ENCODE measurements around the gene UBXN10. TPM values are rescaled to one million over a fixed set of nuclear protein-coding genes. Genes with fewer than 3 reads are reported as not detected.

The UBXN10 gene
- total RNA-seq, 4 donors from 2014 or later, result 1.2 to 11.3 (median 3.3) TPM

DNA sequence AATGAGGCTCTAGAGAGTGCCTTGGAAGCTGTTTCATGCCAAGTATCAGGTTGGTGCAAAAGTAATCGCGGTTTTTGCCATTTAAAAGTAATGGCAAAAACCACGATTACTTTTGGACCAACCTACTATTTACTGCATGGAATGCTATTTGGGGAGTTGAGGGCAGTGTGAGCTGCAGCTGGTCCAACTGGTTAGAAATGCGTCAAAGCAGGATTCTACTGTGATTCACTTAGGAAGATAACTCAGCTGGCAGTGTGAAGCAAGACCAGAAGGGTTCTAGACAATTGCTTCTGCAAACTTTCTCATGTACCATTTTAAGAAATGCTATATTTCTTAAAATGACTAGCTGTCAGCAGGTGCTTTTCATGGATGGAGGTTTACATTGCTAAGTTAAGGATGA lies 21.6 kb downstream of the UBXN10 start:
- H3K9me3 ChIP-seq, result no peaks in the 10 kb centered on the region
- TF ChIP-seq POLR2A (IDR thresholded peaks at IDR 0.05), result no peak
- TF ChIP-seq, protein P1, sequence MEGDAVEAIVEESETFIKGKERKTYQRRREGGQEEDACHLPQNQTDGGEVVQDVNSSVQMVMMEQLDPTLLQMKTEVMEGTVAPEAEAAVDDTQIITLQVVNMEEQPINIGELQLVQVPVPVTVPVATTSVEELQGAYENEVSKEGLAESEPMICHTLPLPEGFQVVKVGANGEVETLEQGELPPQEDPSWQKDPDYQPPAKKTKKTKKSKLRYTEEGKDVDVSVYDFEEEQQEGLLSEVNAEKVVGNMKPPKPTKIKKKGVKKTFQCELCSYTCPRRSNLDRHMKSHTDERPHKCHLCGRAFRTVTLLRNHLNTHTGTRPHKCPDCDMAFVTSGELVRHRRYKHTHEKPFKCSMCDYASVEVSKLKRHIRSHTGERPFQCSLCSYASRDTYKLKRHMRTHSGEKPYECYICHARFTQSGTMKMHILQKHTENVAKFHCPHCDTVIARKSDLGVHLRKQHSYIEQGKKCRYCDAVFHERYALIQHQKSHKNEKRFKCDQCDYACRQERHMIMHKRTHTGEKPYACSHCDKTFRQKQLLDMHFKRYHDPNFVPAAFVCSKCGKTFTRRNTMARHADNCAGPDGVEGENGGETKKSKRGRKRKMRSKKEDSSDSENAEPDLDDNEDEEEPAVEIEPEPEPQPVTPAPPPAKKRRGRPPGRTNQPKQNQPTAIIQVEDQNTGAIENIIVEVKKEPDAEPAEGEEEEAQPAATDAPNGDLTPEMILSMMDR (IDR thresholded peaks at IDR 0.05), result no peak
- H3K4me1 ChIP-seq, result no peaks in the 10 kb centered on the region
- no peaks in the 10 kb centered on the region for H3K36me3 ChIP-seq
- H3K27ac ChIP-seq, result no peak overlapping the region
- H3K27me3 ChIP-seq, result no peaks in the 10 kb centered on the region
- DNase-seq, result no peak
- intact Hi-C loops (cut with DNase I; ENCODE audit: low total_unique reads), result no loop called here
- no peak overlapping the region for H3K4me3 ChIP-seq

DNA sequence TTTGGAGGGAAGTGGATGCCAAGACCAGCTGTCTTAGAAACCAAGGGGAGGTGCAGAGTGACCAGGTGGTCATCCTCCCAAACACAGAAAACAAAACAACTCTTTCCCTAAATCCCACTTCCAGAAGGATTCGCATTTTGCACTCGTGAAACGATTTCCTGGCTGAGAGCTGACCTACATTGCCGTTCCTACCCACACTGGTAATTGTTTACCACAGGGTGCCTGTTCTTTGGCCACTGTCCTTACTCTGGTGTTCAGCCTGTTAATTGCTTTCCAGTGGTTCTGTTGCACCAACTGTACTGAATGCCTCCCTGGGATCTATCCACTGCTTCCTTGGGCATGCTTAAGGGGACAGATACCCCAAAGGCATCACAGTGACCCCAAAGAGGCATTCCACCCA lies 23.6 kb downstream of the UBXN10 start:
- Histone ChIP-seq H3K4me3 (no peak overlapping the region), H3K4me1 (no peaks in the 10 kb centered on the region), H3K27ac (no peak overlapping the region), H3K36me3 (no peaks in the 10 kb centered on the region), H3K27me3 (no peaks in the 10 kb centered on the region), H3K9me3 (no peaks in the 10 kb centered on the region)
- intact Hi-C loops (cut with DNase I; ENCODE audit: low total_unique reads), result no loop called here
- no peak for DNase-seq
- TF ChIP-seq, protein P1 (IDR thresholded peaks at IDR 0.05), result no peak
- TF ChIP-seq POLR2A (IDR thresholded peaks at IDR 0.05), result no peak

DNA sequence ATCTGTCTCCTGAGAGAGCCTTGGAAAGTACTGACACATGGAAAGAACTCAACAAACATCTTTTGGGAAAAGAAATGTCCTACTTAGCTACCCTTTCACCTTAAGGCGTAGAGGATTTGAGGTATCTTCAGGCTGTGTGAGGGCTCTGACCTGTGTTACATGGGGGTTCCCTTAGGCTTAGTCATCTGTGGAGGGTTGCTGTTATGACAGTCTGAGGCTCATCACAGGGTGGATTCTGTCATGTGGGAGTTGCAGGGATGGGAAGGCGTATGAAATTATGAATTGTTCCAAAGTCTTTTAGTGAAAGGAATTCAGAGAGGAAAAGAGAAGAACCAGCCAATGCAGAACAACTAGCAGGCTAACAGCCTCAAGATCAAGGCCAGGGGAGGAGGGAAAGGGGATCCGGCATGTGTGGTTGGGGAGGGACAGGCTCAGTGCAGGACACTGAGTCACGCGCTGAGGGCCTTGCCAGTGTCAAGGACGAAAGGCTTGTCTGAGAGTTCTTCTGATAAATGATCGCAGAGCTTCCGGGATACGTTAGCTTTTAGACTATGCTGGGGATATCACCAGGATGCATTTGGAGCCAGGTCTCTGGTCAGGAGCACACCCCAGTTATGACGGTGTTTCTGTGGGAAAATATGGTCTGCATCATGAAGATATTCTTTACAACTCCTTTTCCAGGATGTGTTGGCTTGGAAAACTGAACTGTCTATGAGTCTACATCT lies 25.0 kb downstream of the UBXN10 start:
- DNase-seq, result no peak
- no peak overlapping the region for H3K4me3 ChIP-seq
- H3K27ac ChIP-seq, result no peak overlapping the region
- H3K36me3 ChIP-seq, result no peaks in the 10 kb centered on the region
- TF ChIP-seq, protein P1 (IDR thresholded peaks at IDR 0.05), result no peak
- no peak for TF ChIP-seq POLR2A (IDR thresholded peaks at IDR 0.05)
- H3K27me3 ChIP-seq, result no peaks in the 10 kb centered on the region
- H3K4me1 ChIP-seq, result no peaks in the 10 kb centered on the region
- H3K9me3 ChIP-seq, result no peaks in the 10 kb centered on the region
- intact Hi-C loops (cut with DNase I; ENCODE audit: low total_unique reads), result loop anchor here (10.0 kb wide), 1 partner anchor 284 kb away; no protein-coding TSS in a partner anchor

DNA sequence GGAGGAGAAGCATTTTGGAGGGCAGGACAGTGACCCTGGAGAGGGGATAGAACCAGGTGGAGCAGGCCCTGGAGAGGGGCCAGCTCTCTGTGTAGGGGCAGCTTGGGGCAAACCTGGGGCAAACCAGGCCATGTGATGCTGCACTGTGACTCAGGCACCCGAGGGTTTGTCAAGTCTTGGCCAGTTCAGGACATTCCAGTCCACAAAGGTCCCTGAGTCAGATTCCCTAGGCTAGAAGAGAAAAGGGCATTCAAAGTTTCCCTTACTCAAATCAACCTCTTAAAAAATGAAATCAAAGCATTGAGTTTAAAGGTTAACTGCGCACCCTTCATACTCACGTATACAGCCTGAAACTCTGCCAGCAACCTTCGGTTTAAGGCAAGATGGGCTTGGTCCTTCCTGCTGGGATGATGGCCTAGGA lies 25.6 kb downstream of the UBXN10 start:
- TF ChIP-seq POLR2A (IDR thresholded peaks at IDR 0.05), result no peak
- TF ChIP-seq, protein P1 (IDR thresholded peaks at IDR 0.05), result no peak
- no peak for DNase-seq
- no peak overlapping the region for H3K27ac ChIP-seq

DNA sequence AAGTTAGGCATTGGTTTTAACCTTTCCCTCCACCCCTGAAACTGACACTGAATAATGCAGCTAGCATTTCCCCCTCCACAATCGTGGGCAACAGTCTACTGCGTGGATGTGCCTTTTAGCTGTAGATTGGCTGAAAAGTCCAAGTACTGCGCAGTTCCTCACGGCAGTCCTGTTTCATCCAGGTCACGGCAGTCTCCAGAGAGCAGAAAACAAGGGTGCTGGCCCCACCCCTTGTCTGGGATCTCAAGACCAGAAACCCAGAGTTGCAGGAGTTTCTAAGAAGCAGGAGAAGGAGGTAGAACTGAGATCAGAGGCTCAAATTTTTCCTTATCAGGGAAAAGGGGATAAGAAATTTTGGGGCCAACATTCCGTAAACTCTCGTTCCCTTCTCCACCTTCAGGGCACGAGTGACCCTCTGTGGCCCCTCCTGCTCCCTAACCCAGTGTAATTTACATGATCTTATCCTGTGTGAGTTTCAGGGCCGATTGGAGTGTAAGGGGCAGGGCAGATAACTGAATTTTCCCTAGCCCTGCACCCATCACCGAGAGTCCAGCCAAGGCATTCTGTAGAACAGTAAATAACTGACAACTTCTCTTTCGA lies 26.3 kb downstream of the UBXN10 start:
- H3K36me3 ChIP-seq, result no peaks in the 10 kb centered on the region
- no peak for TF ChIP-seq POLR2A (IDR thresholded peaks at IDR 0.05)
- TF ChIP-seq, protein P1 (IDR thresholded peaks at IDR 0.05), result no peak
- no peak overlapping the region for H3K27ac ChIP-seq
- H3K9me3 ChIP-seq, result no peaks in the 10 kb centered on the region
- no peaks in the 10 kb centered on the region for H3K27me3 ChIP-seq
- no peaks in the 10 kb centered on the region for H3K4me1 ChIP-seq
- H3K4me3 ChIP-seq, result no peak overlapping the region
- intact Hi-C loops (cut with DNase I; ENCODE audit: low total_unique reads), result loop anchor here (10.0 kb wide), 1 partner anchor 283 kb away; no protein-coding TSS in a partner anchor
- DNase-seq, result no peak

More for the DNA sequence above, 25.6 kb downstream of the UBXN10 start:
- Histone ChIP-seq H3K9me3 (no peaks in the 10 kb centered on the region), H3K36me3 (no peaks in the 10 kb centered on the region), H3K4me3 (no peak overlapping the region), H3K4me1 (no peaks in the 10 kb centered on the region), H3K27me3 (no peaks in the 10 kb centered on the region)
- intact Hi-C loops (cut with DNase I; ENCODE audit: low total_unique reads), result loop anchor here (10.0 kb wide), 1 partner anchor 283 kb away; no protein-coding TSS in a partner anchor

Data from uterus (tissue), 4 donors.